HFFc6 (cell line): ENCODE results near the gene NME8. TPM values are rescaled to one million over a fixed set of nuclear protein-coding genes. Genes with fewer than 3 reads are reported as not detected.

Source experiments
- DNase-seq: peaks from one replicate; pipeline ENCODE4 v3.0.0-alpha.2; 2018
- H3K27ac Mint-ChIP-seq: 2 replicates; pipeline ENCODE4 v1.8.0; 2020; ENCODE audit warnings: mild to moderate bottlenecking, mixed read lengths
- H3K27me3 Mint-ChIP-seq: 2 replicates; pipeline ENCODE4 v1.8.0; 2021; ENCODE audit warnings: mild to moderate bottlenecking, moderate library complexity, mixed read lengths; ENCODE audit not compliant: insufficient read depth
- H3K36me3 Mint-ChIP-seq: 2 replicates; pipeline ENCODE4 v1.8.0; 2021; ENCODE audit warnings: low read depth, mixed read lengths
- H3K4me1 Mint-ChIP-seq: 2 replicates; pipeline ENCODE4 v1.8.0; 2020; ENCODE audit warnings: low read depth, mixed read lengths
- H3K4me3 Mint-ChIP-seq: 2 replicates; pipeline ENCODE4 v1.8.0; 2020; ENCODE audit warnings: mild to moderate bottlenecking, moderate library complexity, mixed read lengths
- H3K9me3 Mint-ChIP-seq: 2 replicates; pipeline ENCODE4 v1.8.0; 2020; ENCODE audit warnings: mild to moderate bottlenecking, mixed read lengths
- CTCF ChIP-seq: fragments of 200-600 bp; sonication (generic); IDR thresholded peaks from 2 replicates; pipeline ENCODE4 v1.5.0; 2021; ENCODE audit warnings: antibody characterized with exemption, mild to moderate bottlenecking
- total RNA-seq, 6 experiments: library from RNA; stranded (reverse); fragmentation: NEBNext Ultra II Directional; extraction: Animal tissue kit (Norgen Biotek cat#: 25700); gene quantifications; 2 replicates in 1 of 6; 3 replicates in 5 of 6; pipeline ENCODE4 v1.2.3, GENCODE V29; 2021

The NME8 gene
- total RNA-seq, 6 experiments from 2014 or later: not detected

GRCh38 chr7:37920849-37921805 is 72.7 kb downstream of the NME8 start:
- H3K27ac Mint-ChIP-seq: no peak overlapping the region
- no peaks in the 10 kb centered on the region for H3K4me1 Mint-ChIP-seq
- no peak for TF ChIP-seq CTCF
- no peak overlapping the region for H3K4me3 Mint-ChIP-seq
- H3K27me3 Mint-ChIP-seq: peaks cover 5% of the 10 kb centered on the region; the same call in 1 of the 2 replicates
- H3K9me3 Mint-ChIP-seq: peaks cover 42% of the 10 kb centered on the region
- no peaks in the 10 kb centered on the region; the same call in 1 of the 2 replicates for H3K36me3 Mint-ChIP-seq
- DNase-seq: no peak

DNA sequence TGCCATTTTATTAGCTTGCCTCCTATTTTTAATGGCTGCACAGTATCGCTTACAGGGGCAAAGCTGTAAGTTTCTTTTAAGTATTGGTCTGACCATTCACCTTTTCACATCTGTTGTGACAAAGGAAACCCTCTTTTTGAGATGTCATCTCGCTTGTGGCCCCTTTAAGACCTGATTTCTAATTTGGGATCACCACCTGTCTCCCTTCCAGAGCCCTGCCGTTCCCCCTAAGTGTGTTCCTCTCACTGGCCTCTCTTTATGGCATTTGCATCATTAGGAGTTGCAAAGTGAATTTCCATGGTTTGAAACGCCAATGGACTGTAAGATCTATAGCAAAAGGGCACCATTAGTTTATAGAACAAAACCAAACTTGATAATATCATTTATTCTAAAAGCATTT is 73.5 kb downstream of the NME8 start:
- Mint-ChIP-seq H3K27me3 (peaks cover 5% of the 10 kb centered on the region; the same call in 1 of the 2 replicates), H3K27ac (no peak overlapping the region), H3K36me3 (no peaks in the 10 kb centered on the region; the same call in 1 of the 2 replicates), H3K4me1 (no peaks in the 10 kb centered on the region), H3K4me3 (no peak overlapping the region), H3K9me3 (peaks cover 39% of the 10 kb centered on the region)
- TF ChIP-seq CTCF: no peak
- DNase-seq: no peak

DNA sequence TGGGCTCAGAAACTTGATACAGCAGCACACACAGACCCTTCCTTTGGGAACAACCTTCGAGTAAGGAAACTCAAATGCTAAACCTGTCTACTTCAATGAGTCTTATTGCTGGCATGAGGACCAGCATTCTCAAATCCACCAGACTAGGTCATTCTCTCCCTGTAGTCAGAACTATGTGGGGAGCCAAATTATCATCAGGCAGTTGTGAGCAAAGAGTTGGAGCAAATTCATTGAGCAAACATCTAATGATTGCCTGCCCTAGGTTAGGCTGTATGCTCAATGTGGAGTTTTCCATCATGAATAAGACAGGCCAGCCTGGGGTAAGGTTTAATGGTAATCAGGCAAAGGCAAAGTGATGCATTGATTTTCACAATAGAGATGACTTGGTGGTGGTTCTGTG is 75.6 kb downstream of the NME8 start:
- Mint-ChIP-seq H3K36me3 (no peaks in the 10 kb centered on the region; the same call in 1 of the 2 replicates), H3K4me1 (no peaks in the 10 kb centered on the region), H3K9me3 (peaks cover 36% of the 10 kb centered on the region), H3K4me3 (no peak overlapping the region), H3K27me3 (peaks cover 5% of the 10 kb centered on the region; the same call in 1 of the 2 replicates), H3K27ac (no peak overlapping the region)
- no peak for TF ChIP-seq CTCF
- DNase-seq: no peak

- DNase-seq: no peak
- H3K36me3 Mint-ChIP-seq: no peaks in the 10 kb centered on the region; the same call in 1 of the 2 replicates
- no peak for TF ChIP-seq CTCF
- H3K27me3 Mint-ChIP-seq: peaks cover 4% of the 10 kb centered on the region; the same call in 1 of the 2 replicates
- H3K27ac Mint-ChIP-seq: no peak overlapping the region
- H3K4me1 Mint-ChIP-seq: no peaks in the 10 kb centered on the region
- H3K4me3 Mint-ChIP-seq: no peak overlapping the region
- peaks cover 30% of the 10 kb centered on the region for H3K9me3 Mint-ChIP-seq
Observed at GRCh38 chr7:37924491-37925041, 76.2 kb downstream of the NME8 start.

- Mint-ChIP-seq H3K4me1 (no peaks in the 10 kb centered on the region), H3K9me3 (peaks cover 29% of the 10 kb centered on the region), H3K4me3 (no peak overlapping the region), H3K27me3 (no peaks in the 10 kb centered on the region), H3K36me3 (no peaks in the 10 kb centered on the region; the same call in 1 of the 2 replicates), H3K27ac (no peak overlapping the region)
- DNase-seq: no peak
- TF ChIP-seq CTCF: no peak
Observed at GRCh38 chr7:37925620-37926019, 77.2 kb downstream of the NME8 start.
